Measurements from ENCODE around the gene LONRF2. TPM values are rescaled to one million over a fixed set of nuclear protein-coding genes. Genes with fewer than 3 reads are reported as not detected.

Gene LONRF2
- polyA plus RNA-seq, 2 of the 4 experiments (the other 2 are of a cell fraction) = 4.8 to 17.9 TPM

GRCh38 chr2:100234141-100234540 is 88.2 kb downstream of the LONRF2 start:
- WGBS (ENCODE audit: missing lambda C conversion rate) = 64% methylated on average over 4 of the region's 4 CpGs
- TF ChIP-seq TFCP2L1 (CRISPR knock-in tag; IDR thresholded peaks at IDR 0.05) = no peak
- TF ChIP-seq PBX3 (IDR thresholded peaks at IDR 0.05) = no peak
- no peak for TF ChIP-seq ZNF302 (CRISPR knock-in tag; IDR thresholded peaks at IDR 0.05)
- no peak for TF ChIP-seq EHMT2 (IDR thresholded peaks at IDR 0.05; ENCODE audit: low read depth)
- no peak for TF ChIP-seq MAX (IDR thresholded peaks at IDR 0.05)
- TF ChIP-seq EHF (CRISPR knock-in tag; IDR thresholded peaks at IDR 0.05) = no peak
- no peak for TF ChIP-seq ZFP36 (IDR thresholded peaks at IDR 0.05; ENCODE audit: borderline replicate concordance, partially characterized antibody)
- DNase-seq (ENCODE audit: low read depth in 1 of 2, low spot score in 1 of 2) (no peak), ATAC-seq (no peak), FAIRE-seq (no peak)
- H3K4me1 ChIP-seq = no peaks in the 10 kb centered on the region
- POLR2A ChIA-PET = no interaction called here
- no peak overlapping the region for H3K27ac ChIP-seq
- CTCF ChIA-PET = interaction anchor here (0.8 to 2.8 kb wide), 2 partner anchors 11 to 135 kb away, joined by 3 to 7 read pairs; no protein-coding TSS in a partner anchor
- no peak overlapping the region for H3K4me3 ChIP-seq
- H3K4me2 ChIP-seq = no peak overlapping the region
- no peaks in the 10 kb centered on the region for H3K9me3 ChIP-seq

- H3K9me3 ChIP-seq = no peaks in the 10 kb centered on the region
- ATAC-seq (no peak), DNase-seq (ENCODE audit: low read depth in 1 of 2, low spot score in 1 of 2) (no peak), FAIRE-seq (no peak)
- 26% methylated on average over 2 of the region's 2 CpGs for WGBS (ENCODE audit: missing lambda C conversion rate)
- ChIA-PET CTCF (interaction anchor here (0.6 kb wide), 1 partner anchor 115 kb away, joined by 3 read pairs; no protein-coding TSS in a partner anchor), POLR2A (no interaction called here)
- H3K4me3 ChIP-seq = no peak overlapping the region
- no peak overlapping the region for H3K4me2 ChIP-seq
- no peak for TF ChIP-seq FOSB (CRISPR knock-in tag; IDR thresholded peaks at IDR 0.05)
- no peak for TF ChIP-seq E2F6 (IDR thresholded peaks at IDR 0.05; ENCODE audit: borderline replicate concordance, low read depth)
- no peak for TF ChIP-seq ESRRA (IDR thresholded peaks at IDR 0.05; ENCODE audit: borderline replicate concordance, low read length)
- no peak for TF ChIP-seq TP53 (CRISPR knock-in tag; IDR thresholded peaks at IDR 0.05)
- TF ChIP-seq ELK1 (IDR thresholded peaks at IDR 0.05; ENCODE audit: low read depth, low read length) = no peak
- no peak for TF ChIP-seq RFX5 (IDR thresholded peaks at IDR 0.05)
- no peak for TF ChIP-seq RNF2 (IDR thresholded peaks at IDR 0.05; ENCODE audit: borderline replicate concordance, low read depth)
- TF ChIP-seq JUN (IDR thresholded peaks at IDR 0.05) = no peak
- TF ChIP-seq REST (IDR thresholded peaks at IDR 0.05) = no peak
- no peak for TF ChIP-seq BCL3 (IDR thresholded peaks at IDR 0.05)
- H3K4me1 ChIP-seq = no peaks in the 10 kb centered on the region
- no peak overlapping the region for H3K27ac ChIP-seq
Observed at GRCh38 chr2:100233061-100233460, 89.2 kb downstream of the LONRF2 start.
